ENCODE results near the gene PNP. TPM values are rescaled to one million over a fixed set of nuclear protein-coding genes. Genes with fewer than 3 reads are reported as not detected.

The PNP gene
- total and polyA plus RNA-seq, 10 of the 15 experiments (the other 5 are each of a cell fraction or from before 2014, with no cell fraction given) = 103 to 215 (median 138) TPM

- intact Hi-C loops (cut with micrococcal nuclease; ENCODE audit: unreplicated experiment) = no loop called here
- no peak overlapping the region for H3K4me3 ChIP-seq
Measured at GRCh38 chr14:20486684-20487395, 17.6 kb downstream of the PNP start.

More at GRCh38 chr14:20486684-20487395, 17.6 kb downstream of the PNP start:
- Histone ChIP-seq H3K4me2 (ENCODE audit: control insufficient read depth, insufficient read depth) (no peak overlapping the region), H3K4me1 (ENCODE audit: control insufficient read depth, insufficient read depth, low read length) (peaks cover 17% of the 10 kb centered on the region), H2AFZ (ENCODE audit: control insufficient read depth, low read depth, low read length) (no peak overlapping the region), H3K36me3 (ENCODE audit: control insufficient read depth in 2 of 2, insufficient read depth in 2 of 2, low read length in 1 of 2) (no peaks in the 10 kb centered on the region), H3K9ac (ENCODE audit: control insufficient read depth, insufficient read depth, low read length) (no peak overlapping the region), H3K27me3 (replicated peaks in 1 of 2; ENCODE audit: control insufficient read depth in 2 of 2, insufficient read depth in 2 of 2, low read length in 1 of 2) (no peaks in the 10 kb centered on the region), H4K20me1 (ENCODE audit: control insufficient read depth, insufficient read depth) (no peaks in the 10 kb centered on the region), H3K79me2 (ENCODE audit: control insufficient read depth, insufficient read depth, low read length) (no peaks in the 10 kb centered on the region), H3K9me3 (replicated peaks; ENCODE audit: control insufficient read depth, insufficient read depth, low read length) (no peaks in the 10 kb centered on the region), H3K27ac (ENCODE audit: control insufficient read depth, insufficient read depth) (no peak overlapping the region)
- FAIRE-seq (no peak), DNase-seq (ENCODE audit: low read depth, low spot score) (no peak), ATAC-seq (no peak)
- in situ Hi-C loops (cut with MboI) = no loop called here
- TF ChIP-seq ELK1 (IDR thresholded peaks at IDR 0.05; ENCODE audit: low read depth, low read length) = no peak
- TF ChIP-seq MTA3 (IDR thresholded peaks at IDR 0.05; ENCODE audit: borderline replicate concordance, low read length) = no peak
- no peak for TF ChIP-seq IKZF1 (conservative IDR thresholded peaks at IDR 0.05)
- TF ChIP-seq POLR2AphosphoS5 (IDR thresholded peaks at IDR 0.05; ENCODE audit: low read length) = no peak
- no peak for TF ChIP-seq IRF3 (IDR thresholded peaks at IDR 0.05)
- no peak for TF ChIP-seq ZZZ3 (IDR thresholded peaks at IDR 0.05; ENCODE audit: control insufficient read depth, insufficient read length, low read depth)
- ChIA-PET CTCF (interaction anchor here (0.7 to 6.9 kb wide), 17 partner anchors 9 to 208 kb away, joined by 3 to 42 read pairs (median 5); partner anchors contain the start of genes CCNB1IP1 and TEP1), RAD21 (ENCODE audit: unreplicated experiment) (interaction anchor here (0.6 to 4.3 kb wide), 12 partner anchors 9 to 175 kb away, joined by 3 to 21 read pairs (median 3); partner anchors contain the start of gene PNP), SMC1A (ENCODE audit: uncharacterized antibody, unreplicated experiment) (interaction anchor here (0.9 to 8.1 kb wide), 14 partner anchors 9 to 154 kb away, joined by 3 to 49 read pairs (median 5); partner anchors contain the start of genes PIP4P1, PNP and TEP1), POLR2A (interaction anchor here (1.0 to 5.6 kb wide), 5 partner anchors 17 to 71 kb away, joined by 3 to 28 read pairs (median 4); partner anchors contain the start of genes APEX1, PIP4P1 and PNP)
- WGBS (ENCODE audit: insufficient coverage, insufficient replicate concordance, low lambda C conversion rate, missing lambda C conversion rate) = 58% methylated on average over 8 of the region's 8 CpGs
- BruUV-seq (replicated peaks) = no TSS peak
